NCI-H2029 (cell line): ENCODE measurements around the gene AGRN.
"Not testable (repeated sequence)": the region's sequence is repeated elsewhere in the genome, so short reads cannot be mapped to it uniquely, and the experiment has no call there.

Experiments
- DNase-seq: peaks from one replicate; lab custom pipeline; 2025; lab: John Stamatoyannopoulos, UW

AGRN gene

GRCh38 chr1:1092149-1092855 lies 72.4 kb downstream of the AGRN start:
- DNase-seq, result no peak

- no peak for DNase-seq
These were observed 73.1 kb downstream of the AGRN start for GRCh38 chr1:1092894-1093609.

GRCh38 chr1:1093610-1093943 lies 73.7 kb downstream of the AGRN start:
- no peak for DNase-seq

GRCh38 chr1:1094981-1095380 lies 75.1 kb downstream of the AGRN start:
- no peak for DNase-seq

- not testable (repeated sequence) for DNase-seq
These were observed 76.2 kb downstream of the AGRN start for GRCh38 chr1:1096136-1096535.

GRCh38 chr1:1098681-1099421 lies 78.9 kb downstream of the AGRN start:
- no peak for DNase-seq

- DNase-seq, result no peak
These were observed 79.7 kb downstream of the AGRN start for GRCh38 chr1:1099506-1100183.

GRCh38 chr1:1100296-1100695 lies 80.4 kb downstream of the AGRN start:
- DNase-seq, result no peak

- DNase-seq, result no peak
These were observed 81.6 kb downstream of the AGRN start for GRCh38 chr1:1101503-1101902.

- DNase-seq, result not testable (repeated sequence)
These were observed 84.2 kb downstream of the AGRN start for GRCh38 chr1:1104152-1104551.
